Astrocyte of the cerebellum (primary cell): ENCODE results near the gene POLR2J.

Experiments used
- DNase-seq: peaks from one replicate; pipeline ENCODE4 v3.0.0-alpha.2; 2011; ENCODE audit warnings: low read depth
- H3K4me3 ChIP-seq: 2 replicates; pipeline ENCODE4 v1.5.1; 2011; ENCODE audit warnings: mild to moderate bottlenecking, low read depth, low read length, moderate library complexity
- in situ Hi-C: cut with HindIII; loops from 2 replicates; pipeline ENCODE4 v1.10.0; 2017; ENCODE audit warnings: low sequenced_read_pairs
- TF ChIP-seq, protein P1 (sequence below): IDR thresholded peaks from 2 replicates; pipeline ENCODE4 v1.5.1; 2012; ENCODE audit warnings: low read length, low read depth, moderate library complexity, mild to moderate bottlenecking; ENCODE audit errors: missing control alignments

POLR2J gene

DNA sequence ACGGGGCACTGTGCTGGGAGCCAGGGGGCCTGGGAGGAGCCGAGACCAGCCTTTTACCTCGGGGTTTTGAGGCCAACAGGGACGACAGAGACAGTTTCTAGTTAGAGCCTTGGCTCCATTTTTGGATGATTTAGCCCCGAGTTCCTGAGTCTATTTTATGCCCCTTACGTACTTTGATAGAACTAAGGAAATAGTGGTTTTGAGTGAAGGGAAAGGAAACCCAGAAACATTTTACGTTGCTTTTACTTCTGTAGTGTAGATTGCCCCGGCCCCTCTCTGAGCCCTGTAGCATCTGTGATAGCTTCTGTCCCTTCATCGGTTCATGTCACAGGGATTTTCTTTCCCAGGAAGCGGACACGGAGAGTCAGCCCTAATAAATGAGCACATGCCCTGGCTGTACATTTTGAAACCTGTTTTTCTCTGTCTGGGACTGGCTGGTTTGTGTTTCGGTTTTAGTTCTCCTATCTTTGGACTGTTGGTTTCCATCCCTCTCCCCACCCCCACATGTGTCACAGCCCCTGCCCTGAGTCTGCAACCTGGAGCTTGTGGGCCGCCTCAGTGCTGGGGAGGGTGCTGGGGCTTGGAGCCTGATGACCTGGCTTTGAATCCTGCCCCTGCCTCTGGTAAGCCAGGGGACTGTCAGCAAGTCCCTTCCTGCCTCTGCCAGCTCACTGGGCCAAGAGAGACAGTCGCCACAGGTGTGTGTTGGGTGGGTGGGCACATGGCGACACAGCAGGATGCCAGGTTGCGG lies 52.3 kb downstream of the POLR2J start:
- in situ Hi-C loops, result no loop called here
- no peak overlapping the region for H3K4me3 ChIP-seq
- TF ChIP-seq, protein P1, sequence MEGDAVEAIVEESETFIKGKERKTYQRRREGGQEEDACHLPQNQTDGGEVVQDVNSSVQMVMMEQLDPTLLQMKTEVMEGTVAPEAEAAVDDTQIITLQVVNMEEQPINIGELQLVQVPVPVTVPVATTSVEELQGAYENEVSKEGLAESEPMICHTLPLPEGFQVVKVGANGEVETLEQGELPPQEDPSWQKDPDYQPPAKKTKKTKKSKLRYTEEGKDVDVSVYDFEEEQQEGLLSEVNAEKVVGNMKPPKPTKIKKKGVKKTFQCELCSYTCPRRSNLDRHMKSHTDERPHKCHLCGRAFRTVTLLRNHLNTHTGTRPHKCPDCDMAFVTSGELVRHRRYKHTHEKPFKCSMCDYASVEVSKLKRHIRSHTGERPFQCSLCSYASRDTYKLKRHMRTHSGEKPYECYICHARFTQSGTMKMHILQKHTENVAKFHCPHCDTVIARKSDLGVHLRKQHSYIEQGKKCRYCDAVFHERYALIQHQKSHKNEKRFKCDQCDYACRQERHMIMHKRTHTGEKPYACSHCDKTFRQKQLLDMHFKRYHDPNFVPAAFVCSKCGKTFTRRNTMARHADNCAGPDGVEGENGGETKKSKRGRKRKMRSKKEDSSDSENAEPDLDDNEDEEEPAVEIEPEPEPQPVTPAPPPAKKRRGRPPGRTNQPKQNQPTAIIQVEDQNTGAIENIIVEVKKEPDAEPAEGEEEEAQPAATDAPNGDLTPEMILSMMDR, result no peak
- DNase-seq, result no peak

- DNase-seq, result no peak
- TF ChIP-seq, protein P1, result no peak
- H3K4me3 ChIP-seq, result no peak overlapping the region
- in situ Hi-C loops, result no loop called here
Measured at GRCh38 chr7:102425639-102426267, 53.0 kb downstream of the POLR2J start.

GRCh38 chr7:102424787-102425218 lies 53.9 kb downstream of the POLR2J start:
- H3K4me3 ChIP-seq, result no peak overlapping the region
- TF ChIP-seq, protein P1, result no peak
- DNase-seq, result no peak
- in situ Hi-C loops, result no loop called here

DNA sequence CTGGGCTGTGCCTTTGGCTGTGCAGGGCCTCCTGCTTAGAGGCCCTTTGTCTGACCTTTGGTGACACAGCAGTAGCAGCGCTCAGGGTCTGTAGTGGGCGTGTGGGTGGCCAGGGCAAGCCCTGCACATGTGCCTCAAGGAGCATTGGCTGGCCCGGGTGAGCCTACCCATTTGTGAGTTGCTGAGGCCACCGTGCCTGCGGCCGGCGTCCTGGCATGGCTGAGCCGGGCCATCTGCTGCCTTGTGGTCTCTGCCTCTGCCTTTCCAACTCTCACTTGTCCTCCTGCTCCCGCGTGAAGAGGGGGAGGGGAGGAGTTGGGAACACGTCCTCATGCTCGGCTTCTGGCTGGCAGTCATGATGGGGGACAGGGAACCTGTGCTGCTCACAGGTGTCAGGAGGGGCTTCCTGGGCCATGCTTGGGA lies 54.6 kb downstream of the POLR2J start:
- in situ Hi-C loops, result no loop called here
- H3K4me3 ChIP-seq, result no peak overlapping the region
- TF ChIP-seq, protein P1, result no peak
- DNase-seq, result no peak
